HG03060 (cell line): Measurements from ENCODE around the gene OR2AT4.
"Not testable (repeated sequence)": the region's sequence is repeated elsewhere in the genome, so short reads cannot be mapped to it uniquely, and the experiment has no call there.

Experiments used
- ATAC-seq: cut with Tn5 transposase; IDR thresholded peaks from one replicate; pipeline ENCODE4 v1.9.1; 2021; ENCODE audit warnings: low read depth, moderate number of reproducible peaks; ENCODE audit not compliant: unreplicated experiment

OR2AT4 gene

DNA sequence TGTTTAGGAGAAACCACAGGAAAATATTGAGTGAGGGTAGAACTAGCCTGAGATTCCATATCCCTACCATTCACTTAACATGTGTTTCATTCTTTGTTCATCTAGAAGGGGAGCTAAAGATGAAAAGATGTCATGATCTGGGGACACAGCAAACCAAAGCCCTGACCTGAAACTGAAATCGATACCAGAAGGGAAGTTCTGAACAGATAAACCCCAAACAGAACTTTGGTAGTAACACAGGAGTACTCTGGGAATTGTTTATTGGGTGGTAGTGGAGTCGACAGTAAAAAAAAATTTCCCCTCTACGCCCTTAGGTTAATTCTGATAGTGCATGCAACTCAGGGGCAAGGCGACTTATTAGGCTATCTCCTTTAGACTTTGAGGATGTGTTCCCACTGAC is 27.2 kb downstream of the OR2AT4 start:
- ATAC-seq: no peak

DNA sequence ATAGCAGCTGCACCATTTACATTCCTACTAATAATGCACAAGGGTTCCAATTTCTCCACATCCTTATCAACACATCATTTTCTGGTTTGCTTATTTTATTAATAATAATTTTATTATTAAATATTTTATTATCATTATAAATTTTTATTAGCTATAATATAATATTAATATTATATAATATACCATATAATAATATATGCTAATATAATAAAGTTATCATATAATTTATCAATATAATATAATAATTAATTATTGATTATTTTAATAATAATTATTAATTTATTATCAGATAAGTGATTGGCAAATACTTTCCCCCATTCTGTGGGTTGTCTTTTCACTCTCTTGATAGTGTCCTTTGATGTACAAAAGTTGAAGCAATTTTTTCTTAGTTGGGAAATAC is 27.7 kb downstream of the OR2AT4 start:
- no peak for ATAC-seq

DNA sequence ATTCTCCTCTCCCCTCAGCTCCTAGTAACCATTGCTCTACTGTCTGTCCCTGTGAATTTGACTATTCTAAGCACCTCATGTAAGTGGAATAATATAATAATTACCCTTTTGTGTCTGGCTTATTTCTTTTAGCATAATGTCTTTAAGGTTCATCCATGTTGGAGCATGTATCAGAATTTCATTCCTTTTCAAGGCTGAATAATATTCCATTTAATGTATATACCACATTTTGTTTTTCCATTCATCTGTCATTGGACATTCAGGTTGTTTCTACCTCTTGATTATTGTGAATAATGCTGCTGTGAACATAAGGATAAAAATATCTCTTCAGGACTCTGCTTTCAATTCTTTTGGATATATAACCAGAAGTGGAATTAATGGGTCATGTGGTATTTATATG is 28.1 kb downstream of the OR2AT4 start:
- no peak for ATAC-seq

DNA sequence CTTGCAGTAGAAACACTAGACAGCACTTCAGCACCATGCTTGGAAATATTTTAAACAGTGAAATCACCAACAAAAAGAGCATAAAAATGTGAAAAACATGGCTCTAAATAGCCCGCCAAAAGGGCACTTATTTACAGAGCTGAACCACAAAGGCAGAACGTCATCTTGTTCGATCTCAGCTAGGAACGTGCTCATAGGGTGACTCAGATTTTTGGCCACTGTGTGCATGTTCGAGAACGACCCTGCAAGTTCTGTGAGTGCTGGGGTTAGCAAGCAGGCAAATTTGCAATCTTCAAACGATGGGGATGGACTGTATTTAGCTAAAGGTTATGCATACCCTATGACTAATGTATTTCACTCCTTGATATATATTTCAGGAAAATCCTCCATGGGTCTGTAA is 30.6 kb downstream of the OR2AT4 start:
- no peak for ATAC-seq

DNA sequence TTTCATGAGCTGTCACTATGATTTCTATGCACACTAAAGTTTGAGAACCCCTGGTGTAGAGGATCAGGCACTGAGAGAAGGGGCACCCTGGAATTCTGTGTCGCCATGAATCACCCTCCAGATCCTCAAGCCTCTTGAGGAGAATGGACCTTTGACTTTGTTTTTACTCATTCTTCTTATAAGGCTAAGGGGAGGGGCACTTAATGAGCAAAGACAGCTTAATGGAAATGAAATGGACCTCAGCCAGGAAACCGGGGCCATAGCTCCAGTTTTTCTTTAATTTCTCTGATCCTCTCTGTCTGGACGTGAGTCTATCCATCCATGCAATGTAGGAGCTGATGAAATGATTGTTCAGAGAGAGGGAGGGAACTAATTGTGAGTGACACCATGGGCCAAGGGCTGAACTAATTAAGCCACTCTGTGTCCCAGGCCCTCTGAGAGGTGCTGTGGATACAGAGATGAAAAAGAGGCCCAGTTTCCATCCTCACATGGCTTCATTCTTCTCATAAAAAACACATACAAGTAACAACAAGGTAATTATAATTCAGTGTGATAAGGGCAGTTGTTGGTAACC is 32.8 kb downstream of the OR2AT4 start:
- no peak for ATAC-seq

DNA sequence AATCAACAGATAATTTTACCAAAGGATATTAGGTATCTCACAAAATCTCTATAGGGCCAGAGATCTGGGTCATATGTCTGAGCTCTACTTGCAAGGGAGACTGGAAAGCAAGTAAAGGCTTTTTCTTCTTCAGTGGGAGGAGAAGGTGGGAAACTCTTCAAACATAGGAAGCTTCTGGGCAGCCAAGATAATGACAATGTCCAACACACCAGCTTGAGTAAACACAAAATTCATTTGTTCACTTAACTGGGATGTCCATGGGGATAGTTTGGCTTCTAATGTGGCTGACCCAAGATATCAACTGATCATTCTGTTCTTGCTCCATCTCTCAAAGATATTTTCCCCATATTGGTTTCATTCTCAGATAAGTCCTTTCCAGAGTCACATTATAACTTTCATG is 37.4 kb downstream of the OR2AT4 start:
- ATAC-seq: no peak

DNA sequence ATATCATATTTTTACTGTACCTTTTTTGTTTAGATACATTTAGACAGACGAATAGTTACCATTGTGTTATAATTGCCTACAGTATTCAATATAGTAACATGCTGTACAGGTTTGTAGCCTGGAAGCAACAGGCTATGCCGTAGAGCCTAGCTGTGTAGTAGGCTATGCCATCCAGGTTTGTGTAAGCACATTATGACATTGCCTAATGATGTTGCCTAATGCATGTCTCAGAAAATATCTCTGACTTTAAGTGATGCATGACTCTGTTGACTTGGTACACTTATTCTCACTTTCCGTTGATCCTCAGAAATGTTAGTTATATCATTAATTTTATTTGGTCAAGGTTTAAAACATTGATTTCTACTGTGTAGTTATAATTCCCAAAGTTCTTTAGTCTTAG is 39.9 kb downstream of the OR2AT4 start:
- no peak for ATAC-seq

DNA sequence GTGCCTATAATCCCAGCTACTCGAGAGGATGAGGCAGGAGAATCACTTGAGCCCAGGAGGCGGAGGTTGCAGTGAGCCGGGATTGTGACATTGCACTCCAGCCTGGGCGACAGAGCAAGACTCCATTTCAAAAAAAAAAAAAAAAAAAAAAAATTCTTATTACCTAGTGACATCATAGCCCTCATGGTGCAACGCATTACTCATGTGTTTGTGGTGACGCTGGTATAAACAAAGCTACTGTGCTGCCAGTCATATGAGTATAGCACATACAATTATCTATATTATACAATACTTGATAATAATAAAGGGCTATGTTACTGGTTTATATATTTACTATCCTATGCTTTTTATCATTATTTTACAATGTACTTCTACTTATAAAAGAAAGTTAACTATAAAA is 41.2 kb downstream of the OR2AT4 start:
- ATAC-seq: no peak

DNA sequence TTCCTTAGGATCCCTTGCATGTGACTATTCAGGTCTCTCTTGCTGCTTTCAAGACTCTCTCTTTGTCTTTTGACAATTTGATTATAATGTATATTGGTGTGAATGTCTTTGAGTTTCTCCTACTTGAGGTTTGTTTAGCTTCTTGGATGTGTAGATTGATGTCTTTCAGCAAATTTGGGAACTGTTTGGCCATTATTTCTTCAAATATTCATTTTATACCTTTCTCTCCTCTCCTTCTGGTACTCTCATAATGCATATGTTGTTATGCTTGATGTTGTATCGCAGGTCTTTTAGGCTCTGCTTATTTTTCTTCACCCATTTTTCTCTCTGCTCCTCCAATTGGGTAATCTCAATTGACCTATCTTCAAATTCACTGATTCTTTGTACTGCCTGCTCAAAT is 44.2 kb downstream of the OR2AT4 start:
- no peak for ATAC-seq

DNA sequence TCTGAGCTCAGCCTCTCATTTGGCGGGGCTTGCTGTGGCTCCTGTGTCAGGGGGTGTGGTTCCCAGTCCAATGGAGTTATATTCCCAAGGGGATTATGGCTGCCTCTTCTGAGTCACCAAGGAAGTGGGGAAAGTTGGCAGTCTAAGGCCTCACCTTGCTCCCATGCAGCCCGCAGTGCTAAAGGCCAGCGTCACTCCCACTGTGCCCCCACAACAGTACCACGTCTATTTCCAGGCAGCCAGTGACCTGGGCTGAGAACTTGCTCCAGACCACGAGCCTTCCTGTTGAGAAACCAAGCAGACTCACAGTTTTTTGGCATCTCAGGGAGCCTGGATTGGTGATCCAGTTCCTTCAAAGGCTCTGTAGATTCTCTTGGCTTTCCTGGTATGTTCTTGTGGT is 45.6 kb downstream of the OR2AT4 start:
- no peak for ATAC-seq

DNA sequence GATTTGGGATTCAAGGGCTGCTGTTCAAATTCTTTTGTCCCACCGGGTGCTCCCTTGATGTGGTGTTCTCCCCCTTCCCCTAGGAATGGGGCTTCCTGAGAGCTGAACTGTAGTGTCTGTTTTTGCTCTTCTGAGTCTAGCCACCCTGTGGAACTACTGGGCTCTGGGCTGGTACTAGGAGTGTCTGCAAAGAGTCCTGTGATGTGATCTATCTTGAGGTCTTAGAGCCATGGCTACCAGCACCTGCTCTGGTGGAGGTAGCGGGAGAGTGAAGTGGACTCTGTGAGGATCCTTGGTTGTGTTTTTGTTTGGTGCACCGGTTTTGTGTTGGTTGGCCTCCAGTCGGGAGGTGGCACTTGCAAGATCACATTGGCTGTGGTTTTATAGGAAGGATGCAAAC is 46.2 kb downstream of the OR2AT4 start:
- ATAC-seq: no peak

DNA sequence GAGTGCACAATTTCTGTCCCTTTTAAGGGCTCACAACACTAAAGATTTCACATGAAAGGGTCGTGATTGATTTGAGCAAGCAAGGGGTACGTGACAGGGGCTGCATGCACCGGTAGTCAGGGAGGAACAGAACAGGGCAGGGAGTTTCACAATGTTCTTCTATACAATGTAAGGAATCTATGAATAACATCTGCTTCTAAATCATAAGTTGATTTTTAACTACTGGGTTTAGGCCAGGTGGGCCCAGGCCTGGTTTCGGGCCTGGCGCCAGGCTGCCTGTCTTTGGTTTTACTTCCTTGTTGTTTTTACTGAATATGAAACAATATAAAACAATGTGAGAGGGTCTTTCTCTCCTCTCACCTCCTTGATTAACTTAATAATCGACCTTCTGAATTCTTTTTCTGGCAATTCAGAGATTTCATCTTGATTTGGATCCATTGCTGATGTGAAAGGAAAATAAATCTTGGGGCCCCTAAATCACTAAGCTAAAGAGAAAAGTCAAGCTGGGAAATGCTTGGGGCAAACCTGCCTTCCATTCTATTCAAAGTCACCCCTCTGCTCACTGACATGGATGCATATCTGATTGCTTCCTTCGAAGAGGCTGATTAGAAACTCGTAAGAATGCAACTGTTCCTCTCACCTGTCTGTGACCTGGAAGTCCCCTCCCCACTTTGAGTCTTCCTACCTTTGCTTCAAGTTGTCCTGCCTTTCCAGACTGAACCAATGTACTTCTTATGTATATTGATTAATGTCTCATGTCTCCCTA is 47.0 kb downstream of the OR2AT4 start:
- not testable (repeated sequence) for ATAC-seq

DNA sequence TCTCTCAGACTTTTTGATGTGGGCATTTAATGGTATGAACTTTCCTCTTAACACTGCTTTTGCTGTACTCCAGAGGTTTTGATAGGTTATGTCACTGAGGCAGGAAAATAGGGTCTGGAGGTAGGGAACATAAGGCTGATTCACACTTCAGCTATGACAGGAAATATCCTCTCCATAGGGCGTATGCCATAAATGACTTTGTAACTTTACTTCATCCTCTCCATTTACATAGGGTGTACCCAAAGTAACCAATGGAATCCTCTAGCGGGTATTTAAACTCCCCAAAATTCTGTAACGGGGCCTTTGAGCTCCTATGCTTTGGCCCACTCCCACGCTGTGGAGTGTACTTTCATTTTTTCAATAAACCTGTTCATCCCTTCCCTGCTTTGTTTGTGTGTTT is 49.5 kb downstream of the OR2AT4 start:
- no peak for ATAC-seq

DNA sequence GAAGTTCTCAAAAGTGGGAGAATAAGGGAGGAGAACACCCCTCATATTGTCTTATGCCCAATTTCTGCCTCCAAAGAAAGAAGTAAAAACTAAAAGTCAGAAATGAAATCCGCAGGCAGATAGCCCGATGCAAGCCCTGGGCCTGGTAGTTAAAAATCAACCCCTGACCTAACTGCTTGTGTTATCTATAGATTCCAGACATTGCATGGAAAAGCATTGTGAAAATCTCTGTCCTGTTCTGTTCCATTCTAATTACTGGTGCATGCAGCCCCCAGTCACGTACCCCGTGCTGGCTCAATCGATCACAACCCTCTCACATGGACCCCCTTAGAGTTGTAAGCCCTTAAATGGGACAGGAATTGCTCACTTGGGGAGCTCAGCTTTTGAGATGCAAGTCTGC is 50.0 kb downstream of the OR2AT4 start:
- ATAC-seq: not testable (repeated sequence)

DNA sequence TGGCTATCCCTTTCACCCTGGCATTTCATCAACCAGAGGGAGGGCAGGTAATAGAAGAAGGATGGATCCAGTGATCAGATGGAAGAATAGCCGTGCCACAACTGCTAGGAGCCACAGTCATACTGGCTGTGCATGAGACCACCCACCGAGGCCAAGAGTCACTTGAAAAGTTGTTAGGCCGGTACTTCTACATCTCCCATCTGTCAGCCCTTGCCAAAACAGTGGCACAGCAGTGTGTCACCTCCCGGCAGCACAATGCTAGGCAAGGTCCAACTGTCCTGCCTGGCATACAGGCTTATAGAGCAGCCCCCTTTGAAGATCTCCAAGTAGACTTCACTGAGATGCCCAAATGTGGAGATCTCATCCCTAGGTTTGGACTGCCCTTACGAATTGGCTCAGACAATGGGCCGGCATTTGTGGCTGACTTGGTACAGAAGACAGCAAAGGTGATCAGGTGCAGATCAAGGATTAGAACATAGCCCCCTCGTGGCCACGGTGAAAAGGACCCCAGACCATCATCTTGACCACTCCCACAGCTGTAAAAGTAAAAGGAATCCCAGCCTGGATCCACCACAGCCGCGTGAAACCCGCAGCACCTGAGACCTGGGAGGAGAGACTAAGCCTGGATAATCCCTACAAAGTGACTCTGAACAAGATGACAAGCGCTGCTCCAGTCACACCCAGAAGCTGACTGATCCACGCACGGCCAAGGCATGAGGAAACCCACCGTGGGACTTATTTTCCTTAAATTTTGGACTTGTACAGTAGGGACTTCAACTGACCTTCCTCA is 52.1 kb downstream of the OR2AT4 start:
- not testable (repeated sequence) for ATAC-seq

DNA sequence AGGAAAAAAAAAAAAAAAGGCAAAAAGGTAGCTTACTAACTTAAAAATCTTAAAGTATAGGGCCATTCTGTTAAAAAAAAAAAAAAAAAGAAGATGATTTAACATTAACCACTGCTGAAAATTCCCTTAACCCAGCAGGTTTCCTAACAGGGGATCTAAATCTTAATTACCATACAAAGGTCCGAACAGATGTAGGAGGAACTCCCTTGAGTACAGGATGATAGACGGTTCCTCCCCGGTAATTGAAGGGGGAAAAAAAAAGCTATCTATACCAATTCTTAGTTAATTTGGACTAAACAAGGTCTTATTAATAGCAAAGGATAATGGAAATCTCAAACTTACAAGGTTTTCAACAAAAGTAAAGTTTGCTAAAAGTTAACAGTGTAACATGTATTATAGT is 54.9 kb downstream of the OR2AT4 start:
- not testable (repeated sequence) for ATAC-seq

DNA sequence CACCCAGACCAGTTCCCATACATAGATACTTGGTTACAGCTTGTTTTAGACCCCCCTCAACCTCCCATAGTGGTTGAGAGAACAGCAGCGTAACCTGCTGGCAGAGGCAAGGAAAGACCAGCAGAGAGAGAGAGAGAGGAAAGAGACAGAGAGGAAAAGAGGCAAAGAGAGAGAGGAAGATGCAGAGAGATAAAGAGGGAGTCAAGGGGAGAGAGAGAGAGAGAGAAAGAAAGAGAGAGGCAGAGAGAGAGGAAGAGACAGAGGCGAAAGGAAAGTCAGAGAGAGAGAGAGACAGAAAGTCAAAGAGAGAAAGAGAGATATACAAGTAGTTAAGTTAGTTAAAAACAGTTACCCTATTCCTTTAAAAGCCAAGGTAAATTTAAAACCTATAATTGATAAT is 55.4 kb downstream of the OR2AT4 start:
- ATAC-seq: no peak

DNA sequence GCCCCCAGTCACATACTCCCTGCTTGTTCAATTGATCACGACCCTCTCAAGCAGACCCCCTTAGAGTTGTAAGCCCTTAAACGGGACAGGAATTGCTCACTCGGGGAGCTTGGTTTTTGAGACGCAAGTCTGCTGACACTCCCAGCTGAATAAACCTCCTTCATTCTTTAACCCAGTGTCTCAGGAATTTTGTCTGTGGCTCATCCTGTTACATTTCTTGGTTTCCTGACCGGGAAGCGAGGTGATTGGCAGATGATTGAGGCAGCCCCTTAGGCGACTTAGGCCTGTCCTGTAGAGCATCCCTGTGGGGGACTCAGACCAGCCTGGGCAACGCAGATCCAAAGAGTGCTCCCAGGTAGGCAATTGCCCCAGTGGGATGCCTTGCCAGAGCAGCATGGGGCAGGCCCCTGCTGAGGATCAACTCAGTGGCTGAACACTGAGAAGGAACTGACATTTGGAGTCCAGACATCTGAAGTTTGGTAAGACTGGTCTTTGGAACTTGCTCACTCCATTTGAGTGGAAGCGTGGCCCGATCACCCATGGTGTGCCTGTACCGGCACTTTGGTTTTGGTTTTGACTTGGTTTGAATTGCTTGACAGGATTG is 56.4 kb downstream of the OR2AT4 start:
- ATAC-seq: no peak

DNA sequence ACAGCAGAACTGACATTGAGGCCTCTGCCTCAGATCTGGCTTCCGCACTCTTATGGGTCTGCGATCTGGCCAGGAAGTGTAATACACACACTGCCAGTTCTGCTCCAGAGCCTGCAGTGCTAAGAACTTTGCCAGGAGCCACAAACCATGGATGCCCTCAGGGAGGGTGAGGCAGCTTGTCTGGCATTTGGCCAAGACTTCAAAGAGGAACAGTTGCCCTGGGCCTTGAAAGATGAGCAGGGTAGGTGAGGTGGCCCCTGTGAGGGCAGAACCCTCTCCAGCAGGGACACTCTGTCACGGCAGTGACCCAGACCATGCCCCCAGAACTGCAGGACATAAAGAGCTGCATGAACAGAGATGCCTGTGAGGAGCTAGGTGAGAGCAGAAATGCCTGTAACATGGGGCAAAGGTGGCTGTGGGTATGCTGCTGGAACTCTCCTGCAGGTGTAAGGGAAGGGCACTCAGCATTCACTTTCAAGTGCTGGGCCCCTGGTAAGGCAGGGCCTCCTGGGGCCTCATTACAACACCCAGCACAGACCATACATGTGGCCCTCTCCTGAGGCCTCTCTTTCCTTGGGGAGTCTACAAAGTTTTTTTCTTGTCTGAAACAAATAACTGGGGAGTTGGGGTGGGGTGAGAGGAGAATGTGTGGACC is 60.6 kb downstream of the OR2AT4 start:
- no peak for ATAC-seq

DNA sequence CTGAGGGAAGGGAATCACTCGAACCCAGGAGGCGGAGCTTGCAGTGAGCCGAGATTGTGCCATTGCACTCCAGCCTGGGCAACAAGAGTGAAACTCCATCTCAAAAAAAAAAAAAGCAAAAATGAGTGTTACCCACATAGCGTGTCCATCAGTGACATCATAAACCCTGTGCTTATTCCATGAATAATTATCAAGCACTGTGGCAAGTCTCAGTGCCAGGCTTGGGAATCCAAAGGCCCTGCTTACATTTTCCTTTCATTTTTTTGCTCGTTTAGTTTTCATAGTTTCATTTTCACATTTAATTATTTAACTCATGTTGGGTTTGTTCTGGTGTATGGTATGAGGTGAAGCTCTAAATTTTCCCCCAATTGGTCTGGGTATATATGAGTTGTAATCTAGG is 61.4 kb downstream of the OR2AT4 start:
- ATAC-seq: no peak

DNA sequence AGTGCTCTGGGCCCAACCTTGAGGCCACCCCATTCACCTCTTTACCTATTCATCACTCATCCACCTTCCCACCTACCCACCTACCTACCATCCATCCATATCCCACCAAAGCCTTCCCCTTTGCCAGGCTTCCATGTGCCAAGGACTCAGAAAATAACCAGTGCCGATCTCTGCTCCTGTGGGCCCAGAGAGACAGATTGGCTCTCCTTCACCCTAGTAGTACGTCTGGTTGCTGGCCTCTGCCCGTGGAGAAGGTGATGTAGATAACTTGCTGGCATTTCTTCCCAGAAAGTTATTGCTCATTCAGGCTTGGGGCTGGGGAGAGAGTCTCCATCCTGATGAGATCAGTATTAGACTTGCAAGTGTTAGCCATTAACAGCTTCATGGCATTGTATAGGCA is 62.8 kb downstream of the OR2AT4 start:
- no peak for ATAC-seq
